ENCODE measurements around the gene STK10.

Gene STK10

DNA sequence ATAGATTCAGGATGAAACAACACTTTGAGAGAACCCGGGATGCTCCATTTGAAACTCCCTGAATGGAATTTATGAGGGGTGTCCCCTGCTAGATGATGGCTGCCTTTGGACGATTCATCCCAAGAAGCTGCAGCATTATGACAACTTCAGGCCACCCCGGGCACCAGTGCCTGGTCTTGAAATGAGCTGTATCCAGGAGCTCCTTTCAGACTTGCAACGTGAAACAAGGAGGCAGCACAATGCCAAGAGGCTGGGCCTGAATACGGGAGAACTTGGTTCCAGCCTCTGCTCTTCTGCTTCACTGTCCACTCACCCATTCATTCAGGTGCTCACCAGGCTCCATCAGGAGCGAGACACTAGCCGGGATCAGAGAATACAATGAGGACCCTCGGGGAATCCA lies 78.3 kb downstream of the STK10 start (continued):
- no peak for TF ChIP-seq ZNF70 (CRISPR knock-in tag; IDR thresholded peaks at IDR 0.05)

DNA sequence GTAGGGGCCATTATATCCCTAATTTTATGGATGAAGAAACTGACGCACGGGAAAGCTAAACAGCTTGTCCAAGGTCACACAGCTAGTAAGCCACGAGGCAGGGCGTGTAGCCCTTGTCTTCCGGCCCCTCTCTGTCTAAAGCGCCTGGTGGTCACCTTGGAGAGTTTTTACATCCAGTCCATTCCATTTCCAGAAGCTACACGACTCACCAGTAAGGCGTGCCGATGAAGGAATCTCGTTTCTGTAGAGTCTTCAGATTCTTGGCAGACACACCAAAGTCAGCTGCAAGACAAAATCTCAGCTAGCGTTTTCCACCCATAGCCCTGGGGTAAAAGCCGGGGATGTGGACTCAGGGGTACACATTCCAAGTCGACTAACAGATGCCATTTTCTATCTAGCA lies 80.5 kb downstream of the STK10 start:
- TF ChIP-seq TOX (CRISPR knock-in tag; IDR thresholded peaks at IDR 0.05; ENCODE audit: borderline replicate concordance) (no peak), ISL1 (CRISPR knock-in tag; IDR thresholded peaks at IDR 0.05) (0 out of 2 replicates have a peak, but pooled peaks have one; percentile 7)
- TF ChIP-seq, protein P1, sequence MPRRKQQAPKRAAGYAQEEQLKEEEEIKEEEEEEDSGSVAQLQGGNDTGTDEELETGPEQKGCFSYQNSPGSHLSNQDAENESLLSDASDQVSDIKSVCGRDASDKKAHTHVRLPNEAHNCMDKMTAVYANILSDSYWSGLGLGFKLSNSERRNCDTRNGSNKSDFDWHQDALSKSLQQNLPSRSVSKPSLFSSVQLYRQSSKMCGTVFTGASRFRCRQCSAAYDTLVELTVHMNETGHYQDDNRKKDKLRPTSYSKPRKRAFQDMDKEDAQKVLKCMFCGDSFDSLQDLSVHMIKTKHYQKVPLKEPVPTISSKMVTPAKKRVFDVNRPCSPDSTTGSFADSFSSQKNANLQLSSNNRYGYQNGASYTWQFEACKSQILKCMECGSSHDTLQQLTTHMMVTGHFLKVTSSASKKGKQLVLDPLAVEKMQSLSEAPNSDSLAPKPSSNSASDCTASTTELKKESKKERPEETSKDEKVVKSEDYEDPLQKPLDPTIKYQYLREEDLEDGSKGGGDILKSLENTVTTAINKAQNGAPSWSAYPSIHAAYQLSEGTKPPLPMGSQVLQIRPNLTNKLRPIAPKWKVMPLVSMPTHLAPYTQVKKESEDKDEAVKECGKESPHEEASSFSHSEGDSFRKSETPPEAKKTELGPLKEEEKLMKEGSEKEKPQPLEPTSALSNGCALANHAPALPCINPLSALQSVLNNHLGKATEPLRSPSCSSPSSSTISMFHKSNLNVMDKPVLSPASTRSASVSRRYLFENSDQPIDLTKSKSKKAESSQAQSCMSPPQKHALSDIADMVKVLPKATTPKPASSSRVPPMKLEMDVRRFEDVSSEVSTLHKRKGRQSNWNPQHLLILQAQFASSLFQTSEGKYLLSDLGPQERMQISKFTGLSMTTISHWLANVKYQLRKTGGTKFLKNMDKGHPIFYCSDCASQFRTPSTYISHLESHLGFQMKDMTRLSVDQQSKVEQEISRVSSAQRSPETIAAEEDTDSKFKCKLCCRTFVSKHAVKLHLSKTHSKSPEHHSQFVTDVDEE (CRISPR knock-in tag; IDR thresholded peaks at IDR 0.05) = no peak
- ATAC-seq = peak; percentile 56

DNA sequence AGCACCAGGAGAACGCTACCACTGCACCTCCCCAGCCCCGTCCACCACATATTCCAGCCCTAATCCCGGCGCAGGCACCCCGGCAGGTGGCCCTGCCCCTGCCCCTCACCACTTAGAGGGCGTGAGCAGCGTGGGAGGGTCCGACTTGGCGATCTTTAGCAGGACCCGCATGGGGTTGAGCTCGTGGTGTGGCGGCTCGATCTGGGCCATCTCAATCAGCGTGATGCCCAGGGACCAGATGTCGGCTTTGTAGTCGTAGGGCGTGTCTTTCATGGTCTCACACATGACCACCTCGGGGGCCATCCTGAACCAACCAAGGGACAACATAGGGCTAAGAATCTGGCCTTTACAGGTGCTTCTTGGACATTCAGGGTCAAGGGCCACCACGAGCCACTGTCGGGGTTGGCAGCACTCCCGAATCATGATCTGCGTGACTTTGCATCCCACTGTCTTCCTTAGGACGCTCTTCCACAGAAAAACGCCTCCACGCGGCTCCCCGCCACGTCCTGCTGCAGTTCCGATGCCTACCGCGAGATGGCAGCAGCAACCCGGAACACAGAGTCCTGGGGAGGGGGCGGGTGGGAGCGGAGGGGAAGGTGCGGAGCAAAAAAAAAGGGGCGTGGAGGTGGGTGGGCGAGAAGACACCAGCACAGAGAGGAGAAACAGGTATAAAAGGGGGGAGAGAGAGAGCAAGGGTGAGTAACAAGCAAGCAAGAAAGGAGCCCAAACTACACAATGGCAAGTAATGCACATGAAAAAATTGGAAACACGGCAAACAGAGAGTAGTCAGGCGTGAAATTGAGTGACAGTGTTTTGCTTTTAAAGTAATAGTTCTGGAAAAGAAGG lies 81.3 kb downstream of the STK10 start:
- peak; percentile 56 for ATAC-seq
- TF ChIP-seq ZNF565 (CRISPR knock-in tag; conservative IDR thresholded peaks at IDR 0.05; ENCODE audit: low read depth) (no peak), ZNF70 (CRISPR knock-in tag; IDR thresholded peaks at IDR 0.05) (no peak), ESRRG (CRISPR knock-in tag; IDR thresholded peaks at IDR 0.05) (no peak), ZFP30 (CRISPR knock-in tag; IDR thresholded peaks at IDR 0.05) (no peak)
- TF ChIP-seq, protein P2, sequence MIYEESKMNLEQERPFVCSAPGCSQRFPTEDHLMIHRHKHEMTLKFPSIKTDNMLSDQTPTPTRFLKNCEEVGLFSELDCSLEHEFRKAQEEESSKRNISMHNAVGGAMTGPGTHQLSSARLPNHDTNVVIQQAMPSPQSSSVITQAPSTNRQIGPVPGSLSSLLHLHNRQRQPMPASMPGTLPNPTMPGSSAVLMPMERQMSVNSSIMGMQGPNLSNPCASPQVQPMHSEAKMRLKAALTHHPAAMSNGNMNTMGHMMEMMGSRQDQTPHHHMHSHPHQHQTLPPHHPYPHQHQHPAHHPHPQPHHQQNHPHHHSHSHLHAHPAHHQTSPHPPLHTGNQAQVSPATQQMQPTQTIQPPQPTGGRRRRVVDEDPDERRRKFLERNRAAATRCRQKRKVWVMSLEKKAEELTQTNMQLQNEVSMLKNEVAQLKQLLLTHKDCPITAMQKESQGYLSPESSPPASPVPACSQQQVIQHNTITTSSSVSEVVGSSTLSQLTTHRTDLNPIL (CRISPR knock-in tag; IDR thresholded peaks at IDR 0.05; ENCODE audit: low read depth) = no peak

DNA sequence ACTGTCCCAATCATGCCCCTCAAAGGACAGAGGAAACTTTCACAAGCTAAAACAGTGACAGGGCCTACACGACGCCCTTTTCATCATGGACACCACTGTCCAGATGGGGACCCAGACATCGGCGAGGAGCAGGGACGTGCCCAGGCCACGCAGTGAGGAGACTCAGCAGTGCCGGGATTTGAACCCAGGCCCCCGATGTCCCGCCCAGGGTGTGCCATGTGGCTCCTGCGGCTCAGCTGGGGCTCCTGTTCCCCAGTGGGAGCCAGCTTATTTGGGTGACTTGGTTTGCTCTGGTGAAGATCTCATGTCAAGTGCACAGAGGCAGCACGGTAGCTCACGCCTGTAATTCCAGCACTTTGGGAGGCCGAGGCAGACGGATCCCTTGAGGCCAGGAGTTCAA lies 82.2 kb downstream of the STK10 start:
- no peak for ATAC-seq
- TF ChIP-seq, protein P3, sequence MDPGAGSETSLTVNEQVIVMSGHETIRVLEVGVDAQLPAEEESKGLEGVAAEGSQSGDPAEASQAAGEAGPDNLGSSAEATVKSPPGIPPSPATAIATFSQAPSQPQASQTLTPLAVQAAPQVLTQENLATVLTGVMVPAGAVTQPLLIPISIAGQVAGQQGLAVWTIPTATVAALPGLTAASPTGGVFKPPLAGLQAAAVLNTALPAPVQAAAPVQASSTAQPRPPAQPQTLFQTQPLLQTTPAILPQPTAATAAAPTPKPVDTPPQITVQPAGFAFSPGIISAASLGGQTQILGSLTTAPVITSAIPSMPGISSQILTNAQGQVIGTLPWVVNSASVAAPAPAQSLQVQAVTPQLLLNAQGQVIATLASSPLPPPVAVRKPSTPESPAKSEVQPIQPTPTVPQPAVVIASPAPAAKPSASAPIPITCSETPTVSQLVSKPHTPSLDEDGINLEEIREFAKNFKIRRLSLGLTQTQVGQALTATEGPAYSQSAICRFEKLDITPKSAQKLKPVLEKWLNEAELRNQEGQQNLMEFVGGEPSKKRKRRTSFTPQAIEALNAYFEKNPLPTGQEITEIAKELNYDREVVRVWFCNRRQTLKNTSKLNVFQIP (CRISPR knock-in tag; IDR thresholded peaks at IDR 0.05; ENCODE audit: borderline replicate concordance, low read depth) = no peak
- TF ChIP-seq TCF4 (CRISPR knock-in tag; IDR thresholded peaks at IDR 0.05; ENCODE audit: borderline replicate concordance) (no peak), BACH2 (CRISPR knock-in tag; IDR thresholded peaks at IDR 0.05; ENCODE audit: borderline replicate concordance) (no peak), ZFP30 (CRISPR knock-in tag; IDR thresholded peaks at IDR 0.05) (no peak), CSDC2 (CRISPR knock-in tag; IDR thresholded peaks at IDR 0.05) (no peak), SNAI2 (CRISPR knock-in tag; IDR thresholded peaks at IDR 0.05) (no peak)
- TF ChIP-seq, protein P2 (CRISPR knock-in tag; IDR thresholded peaks at IDR 0.05; ENCODE audit: low read depth) = no peak

DNA sequence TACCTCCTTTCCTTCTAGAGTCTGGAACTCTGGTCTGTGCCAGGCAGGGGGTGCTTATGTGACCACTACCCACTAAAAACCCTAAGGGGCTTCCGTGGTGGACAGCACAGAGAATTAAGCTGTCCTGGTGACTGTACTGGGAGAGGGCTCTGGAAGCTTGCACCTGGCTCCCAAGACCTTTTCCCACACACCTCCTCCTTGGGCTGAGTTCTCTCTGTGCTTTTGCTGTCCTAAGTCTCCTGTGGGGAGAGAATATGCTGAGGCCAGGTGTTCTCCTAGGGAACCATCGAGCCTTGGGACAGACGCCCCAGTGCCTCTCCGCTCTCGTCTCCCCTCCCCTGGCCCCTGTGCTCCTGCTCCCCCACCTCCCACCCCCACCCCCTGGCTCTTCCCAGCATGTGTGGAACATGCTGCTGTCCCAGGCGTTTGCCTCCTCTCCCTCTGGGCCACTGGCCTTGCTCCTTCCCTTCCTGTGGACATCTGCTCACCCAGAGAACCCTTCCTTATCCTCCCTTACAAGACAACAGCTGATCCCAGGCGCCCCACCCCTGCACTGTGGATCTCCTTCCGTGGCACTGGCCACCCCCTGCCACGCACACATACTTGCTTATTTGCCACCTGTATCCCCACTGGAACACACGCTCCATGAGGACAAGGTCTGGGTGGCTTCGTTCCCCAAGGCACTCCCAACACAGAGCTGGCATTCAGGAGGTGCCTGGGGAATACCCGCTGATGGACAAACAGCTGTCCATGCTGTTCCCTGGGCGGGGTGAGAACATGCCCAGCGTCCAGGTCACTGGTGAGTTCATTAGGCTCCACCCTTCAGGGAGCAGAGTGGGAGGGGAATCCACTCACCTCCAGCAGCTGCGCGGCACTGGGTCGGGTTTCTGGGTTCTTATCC lies 83.0 kb downstream of the STK10 start:
- no peak for ATAC-seq
- TF ChIP-seq, protein P4, sequence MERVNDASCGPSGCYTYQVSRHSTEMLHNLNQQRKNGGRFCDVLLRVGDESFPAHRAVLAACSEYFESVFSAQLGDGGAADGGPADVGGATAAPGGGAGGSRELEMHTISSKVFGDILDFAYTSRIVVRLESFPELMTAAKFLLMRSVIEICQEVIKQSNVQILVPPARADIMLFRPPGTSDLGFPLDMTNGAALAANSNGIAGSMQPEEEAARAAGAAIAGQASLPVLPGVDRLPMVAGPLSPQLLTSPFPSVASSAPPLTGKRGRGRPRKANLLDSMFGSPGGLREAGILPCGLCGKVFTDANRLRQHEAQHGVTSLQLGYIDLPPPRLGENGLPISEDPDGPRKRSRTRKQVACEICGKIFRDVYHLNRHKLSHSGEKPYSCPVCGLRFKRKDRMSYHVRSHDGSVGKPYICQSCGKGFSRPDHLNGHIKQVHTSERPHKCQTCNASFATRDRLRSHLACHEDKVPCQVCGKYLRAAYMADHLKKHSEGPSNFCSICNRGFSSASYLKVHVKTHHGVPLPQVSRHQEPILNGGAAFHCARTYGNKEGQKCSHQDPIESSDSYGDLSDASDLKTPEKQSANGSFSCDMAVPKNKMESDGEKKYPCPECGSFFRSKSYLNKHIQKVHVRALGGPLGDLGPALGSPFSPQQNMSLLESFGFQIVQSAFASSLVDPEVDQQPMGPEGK (CRISPR knock-in tag; IDR thresholded peaks at IDR 0.05; ENCODE audit: borderline replicate concordance) = no peak
- TF ChIP-seq PPARA (CRISPR knock-in tag; IDR thresholded peaks at IDR 0.05; ENCODE audit: borderline replicate concordance) (no peak), TCF4 (CRISPR knock-in tag; IDR thresholded peaks at IDR 0.05; ENCODE audit: borderline replicate concordance) (no peak), ZNF8 (CRISPR knock-in tag; IDR thresholded peaks at IDR 0.05) (no peak), OSR1 (CRISPR knock-in tag; IDR thresholded peaks at IDR 0.05) (no peak), ZFP3 (CRISPR knock-in tag; IDR thresholded peaks at IDR 0.05) (no peak), ISL1 (CRISPR knock-in tag; IDR thresholded peaks at IDR 0.05) (no peak), SNAI2 (CRISPR knock-in tag; IDR thresholded peaks at IDR 0.05) (no peak), ZC3H10 (CRISPR knock-in tag; IDR thresholded peaks at IDR 0.05) (no peak), TOX (CRISPR knock-in tag; IDR thresholded peaks at IDR 0.05; ENCODE audit: borderline replicate concordance) (no peak), ZNF565 (CRISPR knock-in tag; conservative IDR thresholded peaks at IDR 0.05; ENCODE audit: low read depth) (no peak), CSDC2 (CRISPR knock-in tag; IDR thresholded peaks at IDR 0.05) (no peak)
- TF ChIP-seq, protein P5, sequence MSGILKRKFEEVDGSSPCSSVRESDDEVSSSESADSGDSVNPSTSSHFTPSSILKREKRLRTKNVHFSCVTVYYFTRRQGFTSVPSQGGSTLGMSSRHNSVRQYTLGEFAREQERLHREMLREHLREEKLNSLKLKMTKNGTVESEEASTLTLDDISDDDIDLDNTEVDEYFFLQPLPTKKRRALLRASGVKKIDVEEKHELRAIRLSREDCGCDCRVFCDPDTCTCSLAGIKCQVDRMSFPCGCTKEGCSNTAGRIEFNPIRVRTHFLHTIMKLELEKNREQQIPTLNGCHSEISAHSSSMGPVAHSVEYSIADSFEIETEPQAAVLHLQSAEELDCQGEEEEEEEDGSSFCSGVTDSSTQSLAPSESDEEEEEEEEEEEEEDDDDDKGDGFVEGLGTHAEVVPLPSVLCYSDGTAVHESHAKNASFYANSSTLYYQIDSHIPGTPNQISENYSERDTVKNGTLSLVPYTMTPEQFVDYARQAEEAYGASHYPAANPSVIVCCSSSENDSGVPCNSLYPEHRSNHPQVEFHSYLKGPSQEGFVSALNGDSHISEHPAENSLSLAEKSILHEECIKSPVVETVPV (CRISPR knock-in tag; IDR thresholded peaks at IDR 0.05) = no peak
